HCT116 (cell line): ENCODE results near the gene ANKRD44. TPM values are rescaled to one million over a fixed set of nuclear protein-coding genes. Genes with fewer than 3 reads are reported as not detected.

Experiments
- ATAC-seq: fragments of 200-7000 bp; cut with Tn5 transposase; 2 replicates; pipeline ENCODE4 v1.9.1; 2020; ENCODE audit warnings: mild to moderate bottlenecking, moderate library complexity
- BruUV-seq: library from RNA; stranded (reverse); fragments of 400-500 nt; replicated peaks from 2 replicates; lab custom pipeline; 2021; lab: Mats Ljungman, UMichigan
- CTCF ChIA-PET: fragments of 300-600 bp; sonication (Branson Sonifier 250); formaldehyde crosslinking; loops from one replicate; lab custom pipeline; 2021; ENCODE audit warnings: antibody characterized with exemption; lab: Charles Lee
- POLR2A ChIA-PET: fragments of 300-600, 350-600 bp; sonication (Branson Sonifier 250); formaldehyde crosslinking; loops from one replicate; lab custom pipeline; 2021; ENCODE audit warnings: antibody characterized with exemption; lab: Charles Lee
- RAD21 ChIA-PET, 2 experiments: fragments of 300-600 bp; sonication (Branson Sonifier 250); formaldehyde crosslinking; loops; one replicate each; lab custom pipeline; 2023; ENCODE audit warnings: low total read pairs in 2 of 2; ENCODE audit not compliant: uncharacterized antibody in 2 of 2, unreplicated experiment in 2 of 2, low non-redundant PET in 1 of 2; lab: Charles Lee
- DNase-seq: peaks from one replicate; pipeline ENCODE4 v3.0.0-alpha.2; 2010; ENCODE audit warnings: low read depth, low spot score
- H2AFZ ChIP-seq: fragments of 200-600 bp; shearing (Covaris generic), sonication (generic); 2 replicates; pipeline ENCODE4 v1.6.1; 2017; ENCODE audit warnings: low read depth, mixed run types, mixed read lengths, antibody characterized with exemption, low read length; ENCODE audit not compliant: poor library complexity, severe bottlenecking
- H3K27ac ChIP-seq: 2 replicates; pipeline ENCODE4 v1.5.1; 2012; ENCODE audit warnings: low read depth, low read length
- H3K27me3 ChIP-seq: fragments of 200-600 bp; sonication (generic); 2 replicates; pipeline ENCODE4 v1.6.1; 2016; ENCODE audit warnings: mixed run types, low read length, mixed read lengths; ENCODE audit not compliant: insufficient read depth
- H3K36me3 ChIP-seq, 2 experiments: fragments of 200-500 bp in 1 of 2; fragments of 200-600 bp in 1 of 2; sonication (Bioruptor generic) in 1 of 2; sonication (generic) in 1 of 2; 2 replicates each; pipeline versions ENCODE4 v1.5.1 to v1.6.1; 2014 to 2016; ENCODE audit warnings: low read length in 2 of 2, inconsistent platforms in 1 of 2, mixed read lengths in 1 of 2, mixed run types in 1 of 2; ENCODE audit not compliant: insufficient read depth in 2 of 2, control insufficient read depth in 1 of 2
- H3K4me1 ChIP-seq, 2 experiments: fragments of 200-600 bp in 1 of 2; sonication (generic) in 1 of 2; 2 replicates each; pipeline versions ENCODE4 v1.5.1 to v1.6.1; 2012 to 2017; ENCODE audit warnings: low read length in 2 of 2, inconsistent platforms in 1 of 2, mild to moderate bottlenecking in 1 of 2, mixed read lengths in 1 of 2, mixed run types in 1 of 2, moderate library complexity in 1 of 2; ENCODE audit not compliant: insufficient read depth in 2 of 2, control insufficient read depth in 1 of 2
- H3K4me2 ChIP-seq: fragments of 200-600 bp; sonication (generic); 2 replicates; pipeline ENCODE4 v1.6.1; 2017; ENCODE audit warnings: mixed run types, low read length, mixed read lengths
- H3K4me3 ChIP-seq, 2 experiments: fragments of 200-600 bp in 1 of 2; sonication (generic) in 1 of 2; replicated peaks in 1 of 2; 2 replicates each; pipeline ENCODE4 v1.5.1; 2011 to 2016; ENCODE audit warnings: low read length in 2 of 2, control low read depth in 1 of 2, low read depth in 1 of 2, mild to moderate bottlenecking in 1 of 2, mixed read lengths in 1 of 2, mixed run types in 1 of 2
- H3K79me2 ChIP-seq: fragments of 200-600 bp; sonication (generic); 2 replicates; pipeline ENCODE4 v1.6.1; 2017; ENCODE audit warnings: mild to moderate bottlenecking, mixed run types, low read length, moderate library complexity, mixed read lengths; ENCODE audit not compliant: insufficient read depth
- H3K9ac ChIP-seq: fragments of 200-600 bp; sonication (generic); 2 replicates; pipeline ENCODE4 v1.6.1; 2016; ENCODE audit warnings: low read length, mixed read lengths
- H3K9me2 ChIP-seq: fragments of 200-600 bp; sonication (generic), shearing (Covaris generic); 2 replicates; pipeline ENCODE4 v1.6.1; 2017; ENCODE audit warnings: mixed run types, mild to moderate bottlenecking, moderate library complexity; ENCODE audit not compliant: insufficient read depth
- H3K9me3 ChIP-seq, 2 experiments: fragments of 200-500 bp in 1 of 2; fragments of 200-600 bp in 1 of 2; sonication (Bioruptor generic) in 1 of 2; sonication (generic) in 1 of 2; 2 replicates each; pipeline ENCODE4 v1.6.1; 2014 to 2017; ENCODE audit warnings: low read length in 2 of 2, mixed read lengths in 2 of 2, inconsistent platforms in 1 of 2, low read depth in 1 of 2, mild to moderate bottlenecking in 1 of 2, mixed run types in 1 of 2, moderate library complexity in 1 of 2; ENCODE audit not compliant: control insufficient read depth in 1 of 2, insufficient read depth in 1 of 2
- H4K20me1 ChIP-seq: fragments of 200-600 bp; sonication (generic), shearing (Covaris generic); 2 replicates; pipeline ENCODE4 v1.6.1; 2017; ENCODE audit warnings: mixed run types, mild to moderate bottlenecking, moderate library complexity; ENCODE audit not compliant: insufficient read depth
- CTCF ChIP-seq, 3 experiments: fragments of 200-600 bp in 1 of 3; sonication (generic) in 1 of 3; IDR thresholded peaks in 2 of 3; conservative IDR thresholded peaks in 1 of 3; 2 replicates each; pipeline ENCODE4 v1.5.1; 2012 to 2017; ENCODE audit warnings: low read depth in 2 of 3, low read length in 2 of 3, antibody characterized with exemption in 1 of 3, borderline replicate concordance in 1 of 3, control low read depth in 1 of 3, mild to moderate bottlenecking in 1 of 3, mixed read lengths in 1 of 3, mixed run types in 1 of 3, moderate library complexity in 1 of 3; ENCODE audit not compliant: insufficient read depth in 1 of 3
- EGR1 ChIP-seq: IDR thresholded peaks from 2 replicates; pipeline ENCODE4 v1.6.1; 2012; ENCODE audit warnings: low read depth
- EZH2phosphoT487 ChIP-seq: fragments of 200-600 bp; IDR thresholded peaks from 2 replicates; pipeline ENCODE4 v1.6.1; 2018; ENCODE audit warnings: antibody characterized with exemption, borderline replicate concordance
- POLR2AphosphoS5 ChIP-seq: IDR thresholded peaks from 2 replicates; pipeline ENCODE4 v1.6.1; 2011; ENCODE audit warnings: mild to moderate bottlenecking, low read depth, low read length, moderate library complexity
- RAD21 ChIP-seq: IDR thresholded peaks from 2 replicates; pipeline ENCODE4 v1.6.1; 2012; ENCODE audit warnings: low read depth, mild to moderate bottlenecking
- SP1 ChIP-seq: IDR thresholded peaks from 2 replicates; pipeline ENCODE4 v1.6.1; 2012; ENCODE audit warnings: low read depth
- ZBTB33 ChIP-seq: IDR thresholded peaks from 2 replicates; pipeline ENCODE4 v1.6.1; 2011; ENCODE audit warnings: mild to moderate bottlenecking, low read length, moderate library complexity; ENCODE audit not compliant: insufficient replicate concordance; ENCODE audit errors: extremely low read depth
- ZFX ChIP-seq: fragments of 450-650 bp; IDR thresholded peaks from 2 replicates; pipeline ENCODE4 v1.6.1; 2017
- intact Hi-C: fragments of 100-400 bp; cut with micrococcal nuclease; formaldehyde crosslinking; loops from 2 replicates; pipeline ENCODE4 v1.10.0; 2022
- total RNA-seq: library from RNA; stranded (reverse); gene quantifications from one replicate; pipeline ENCODE4 v1.2.1, GENCODE V29; 2021; ENCODE audit not compliant: unreplicated experiment

Gene ANKRD44
- total RNA-seq, 1 experiment from 2014 or later = 2.7 TPM

GRCh38 chr2:197075281-197075680, 235.3 kb downstream of the ANKRD44 start:
- peaks cover 2 to 3% of the 10 kb centered on the region in 2 experiments; a peak in 2 of 4 replicates for H3K4me1 ChIP-seq
- H3K9ac ChIP-seq = no peak overlapping the region
- no peaks in the 10 kb centered on the region for H3K9me3 ChIP-seq
- H3K36me3 ChIP-seq = no peaks in the 10 kb centered on the region
- H3K27ac ChIP-seq = no peak overlapping the region
- intact Hi-C loops = no loop called here
- H2AFZ ChIP-seq = no peak overlapping the region
- ChIA-PET POLR2A (no interaction called here), RAD21 (no interaction called here), CTCF (interaction anchor here (0.8 to 1.2 kb wide), 2 partner anchors 38 to 93 kb away, joined by 3 to 7 read pairs; no protein-coding TSS in a partner anchor)
- no peak overlapping the region for H3K4me3 ChIP-seq
- ATAC-seq (no peak), DNase-seq (no peak)
- no TSS peak for BruUV-seq
- H3K9me2 ChIP-seq = no peaks in the 10 kb centered on the region
- no peaks in the 10 kb centered on the region for H4K20me1 ChIP-seq
- no peaks in the 10 kb centered on the region for H3K27me3 ChIP-seq
- no peaks in the 10 kb centered on the region for H3K79me2 ChIP-seq
- no peak overlapping the region for H3K4me2 ChIP-seq
- TF ChIP-seq SP1 (no peak), POLR2AphosphoS5 (no peak), CTCF (IDR thresholded peaks at IDR 0.05 in 2 of 3, conservative IDR thresholded peaks at IDR 0.05 in 1 of 3; ENCODE audit: borderline replicate concordance in 1 of 3, insufficient read depth in 1 of 3, low read depth in 2 of 3, low read length in 2 of 3) (no peak), ZFX (no peak), EGR1 (no peak), EZH2phosphoT487 (no peak), RAD21 (no peak), ZBTB33 (no peak)
